ENCODE results near the gene PCNT.

DNA sequence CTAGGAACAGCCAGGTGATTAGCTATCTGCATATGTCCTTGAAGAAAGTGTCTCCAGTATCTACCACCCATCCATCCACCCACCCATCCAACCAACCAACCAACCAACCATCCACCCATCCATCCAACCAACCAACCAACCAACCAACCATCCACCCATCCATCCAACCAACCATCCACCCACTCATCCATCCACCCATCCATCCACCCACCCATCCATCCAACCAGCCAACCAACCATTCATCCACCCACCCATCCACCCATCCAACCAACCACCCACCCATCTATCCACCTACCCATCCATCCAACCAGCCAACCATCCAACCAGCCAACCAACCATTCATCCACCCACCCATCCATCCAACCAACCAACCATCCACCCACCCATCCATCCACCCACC, 12.4 kb upstream of the PCNT start:
- no peak for TF ChIP-seq RAD21 (IDR thresholded peaks at IDR 0.05; ENCODE audit: low read length)
- TF ChIP-seq POLR2A (IDR thresholded peaks at IDR 0.05; ENCODE audit: low read depth, low read length), result no peak
- no peak for TF ChIP-seq RFX5 (IDR thresholded peaks at IDR 0.05; ENCODE audit: low read depth, low read length)
- TF ChIP-seq, protein P1, sequence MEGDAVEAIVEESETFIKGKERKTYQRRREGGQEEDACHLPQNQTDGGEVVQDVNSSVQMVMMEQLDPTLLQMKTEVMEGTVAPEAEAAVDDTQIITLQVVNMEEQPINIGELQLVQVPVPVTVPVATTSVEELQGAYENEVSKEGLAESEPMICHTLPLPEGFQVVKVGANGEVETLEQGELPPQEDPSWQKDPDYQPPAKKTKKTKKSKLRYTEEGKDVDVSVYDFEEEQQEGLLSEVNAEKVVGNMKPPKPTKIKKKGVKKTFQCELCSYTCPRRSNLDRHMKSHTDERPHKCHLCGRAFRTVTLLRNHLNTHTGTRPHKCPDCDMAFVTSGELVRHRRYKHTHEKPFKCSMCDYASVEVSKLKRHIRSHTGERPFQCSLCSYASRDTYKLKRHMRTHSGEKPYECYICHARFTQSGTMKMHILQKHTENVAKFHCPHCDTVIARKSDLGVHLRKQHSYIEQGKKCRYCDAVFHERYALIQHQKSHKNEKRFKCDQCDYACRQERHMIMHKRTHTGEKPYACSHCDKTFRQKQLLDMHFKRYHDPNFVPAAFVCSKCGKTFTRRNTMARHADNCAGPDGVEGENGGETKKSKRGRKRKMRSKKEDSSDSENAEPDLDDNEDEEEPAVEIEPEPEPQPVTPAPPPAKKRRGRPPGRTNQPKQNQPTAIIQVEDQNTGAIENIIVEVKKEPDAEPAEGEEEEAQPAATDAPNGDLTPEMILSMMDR (conservative IDR thresholded peaks at IDR 0.05; ENCODE audit: low read depth, low read length), result no peak
- TF ChIP-seq CEBPB (IDR thresholded peaks at IDR 0.05; ENCODE audit: low read depth, low read length), result no peak
- TF ChIP-seq MXI1 (IDR thresholded peaks at IDR 0.05; ENCODE audit: borderline replicate concordance, low read depth, low read length), result no peak
- no peak for TF ChIP-seq RCOR1 (IDR thresholded peaks at IDR 0.05; ENCODE audit: insufficient replicate concordance, low read length)
- TF ChIP-seq, protein P2, sequence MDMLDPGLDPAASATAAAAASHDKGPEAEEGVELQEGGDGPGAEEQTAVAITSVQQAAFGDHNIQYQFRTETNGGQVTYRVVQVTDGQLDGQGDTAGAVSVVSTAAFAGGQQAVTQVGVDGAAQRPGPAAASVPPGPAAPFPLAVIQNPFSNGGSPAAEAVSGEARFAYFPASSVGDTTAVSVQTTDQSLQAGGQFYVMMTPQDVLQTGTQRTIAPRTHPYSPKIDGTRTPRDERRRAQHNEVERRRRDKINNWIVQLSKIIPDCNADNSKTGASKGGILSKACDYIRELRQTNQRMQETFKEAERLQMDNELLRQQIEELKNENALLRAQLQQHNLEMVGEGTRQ (IDR thresholded peaks at IDR 0.05; ENCODE audit: low read depth, low read length), result no peak
